ENCODE results near the gene SLC36A3.

- no peak for TF ChIP-seq TAF1 (IDR thresholded peaks at IDR 0.05; ENCODE audit: borderline replicate concordance, low read depth, low read length)
- TF ChIP-seq POLR2A (IDR thresholded peaks at IDR 0.05; ENCODE audit: low read depth, low read length), result no peak
These were observed 66.7 kb downstream of the SLC36A3 start for GRCh38 chr5:151236888-151237287.

Measured in GM12892 (cell line).